Measurements from ENCODE around the gene PDP2. TPM values are rescaled to one million over a fixed set of nuclear protein-coding genes. Genes with fewer than 3 reads are reported as not detected.

Gene PDP2
- total and polyA plus RNA-seq, 9 of the 15 experiments (the other 6 are each of a cell fraction or from before 2014, with no cell fraction given): 2.5 to 24.3 (median 7.2) TPM

GRCh38 chr16:66872943-66873684, 7.2 kb upstream of the PDP2 start (continued):
- TF ChIP-seq ZNF512 (tag; IDR thresholded peaks at IDR 0.05) (peak; percentile 50; the same call in 1 of the 2 replicates), ZNF511 (CRISPR knock-in tag; IDR thresholded peaks at IDR 0.05) (peak; percentile 78), ZEB2 (IDR thresholded peaks at IDR 0.05) (peak; percentile 20; the same call in 1 of the 2 replicates), PTTG1 (tag; IDR thresholded peaks at IDR 0.05; ENCODE audit: low read depth) (no peak), CTCF (IDR thresholded peaks at IDR 0.05 in 2 of 3, conservative IDR thresholded peaks at IDR 0.05 in 1 of 3; ENCODE audit: insufficient read depth in 2 of 3, low read depth in 1 of 3, low read length in 3 of 3) (peak; percentile 94 to 97 (median 95)), EP300 (IDR thresholded peaks at IDR 0.05; ENCODE audit: low read length) (peak; percentile 4; the same call in 1 of the 2 replicates), NCOR1 (IDR thresholded peaks at IDR 0.05) (no peak), MTA2 (IDR thresholded peaks at IDR 0.05; ENCODE audit: low read depth) (peak; percentile 24; the same call in 1 of the 2 replicates), CHD1 (IDR thresholded peaks at IDR 0.05; ENCODE audit: low read length) (no peak), TEAD1 (CRISPR knock-in tag; IDR thresholded peaks at IDR 0.05) (0 out of 4 replicates have a peak, but pooled peaks of 1 of the 2 experiments have one; percentile 23), CCNT2 (IDR thresholded peaks at IDR 0.05; ENCODE audit: borderline replicate concordance, extremely low read depth, insufficient read length, low read depth, low read length) (peak; percentile 81), MAFG (tag; conservative IDR thresholded peaks at IDR 0.05) (0 out of 2 replicates have a peak, but pooled peaks have one; percentile 20), GABPA (tag; conservative IDR thresholded peaks at IDR 0.05; ENCODE audit: low read depth) (peak; percentile 57), PHTF2 (CRISPR knock-in tag; IDR thresholded peaks at IDR 0.05) (no peak), DEAF1 (CRISPR knock-in tag; IDR thresholded peaks at IDR 0.05) (peak; percentile 49; the same call in 1 of the 2 replicates), MTA1 (IDR thresholded peaks at IDR 0.05; ENCODE audit: borderline replicate concordance) (peak; percentile 36; the same call in 1 of the 2 replicates), EZH2 (IDR thresholded peaks at IDR 0.05; ENCODE audit: borderline replicate concordance, low read depth, low read length) (no peak), GTF3C2 (IDR thresholded peaks at IDR 0.05; ENCODE audit: borderline replicate concordance, extremely low read depth, insufficient read length) (no peak)

Data from K562 (cell line).